ENCODE results near the gene TRAPPC14. TPM values are rescaled to one million over a fixed set of nuclear protein-coding genes. Genes with fewer than 3 reads are reported as not detected.

The TRAPPC14 gene
- total RNA-seq, 1 donor from 2014 or later = 58.1 TPM

DNA sequence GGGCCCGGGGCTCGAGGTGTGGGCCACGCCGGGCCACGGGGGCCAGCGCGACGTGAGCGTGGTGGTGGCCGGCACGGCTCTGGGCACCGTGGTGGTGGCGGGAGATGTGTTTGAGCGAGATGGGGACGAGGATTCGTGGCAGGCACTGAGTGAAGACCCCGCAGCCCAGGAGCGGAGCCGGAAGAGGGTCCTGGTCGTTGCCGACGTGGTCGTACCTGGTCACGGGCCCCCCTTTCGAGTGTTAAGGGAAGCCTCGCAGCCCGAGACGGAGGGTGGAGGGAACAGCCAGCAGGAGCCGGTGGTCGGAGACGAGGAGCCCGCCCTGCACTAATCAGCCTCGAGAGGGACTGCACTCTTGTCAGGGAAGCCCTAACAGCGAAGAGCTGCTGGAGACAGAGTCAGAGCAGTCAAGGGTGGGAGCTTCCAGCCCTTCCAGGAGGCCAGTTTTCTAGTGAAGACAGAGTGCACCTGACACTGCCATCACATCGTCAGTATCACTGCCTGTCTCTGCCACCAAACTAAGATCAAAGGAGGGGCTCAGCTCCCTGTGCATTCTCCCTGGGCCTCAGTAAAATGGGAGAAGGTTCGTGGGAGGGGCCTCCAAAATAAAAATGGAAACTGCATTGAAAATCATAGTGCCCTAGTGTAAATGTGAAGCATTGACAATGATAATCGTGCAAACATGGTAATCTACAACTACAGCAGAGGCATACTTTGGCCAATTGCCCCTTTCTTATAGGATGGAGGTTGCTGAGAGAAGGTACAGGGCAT lies 30.5 kb downstream of the TRAPPC14 start:
- intact Hi-C loops (cut with micrococcal nuclease) = loop anchor here (1.0 to 10.0 kb wide), 5 partner anchors 9 to 547 kb away; partner anchors contain the start of genes CNPY4, GNB2, MEPCE and TAF6

DNA sequence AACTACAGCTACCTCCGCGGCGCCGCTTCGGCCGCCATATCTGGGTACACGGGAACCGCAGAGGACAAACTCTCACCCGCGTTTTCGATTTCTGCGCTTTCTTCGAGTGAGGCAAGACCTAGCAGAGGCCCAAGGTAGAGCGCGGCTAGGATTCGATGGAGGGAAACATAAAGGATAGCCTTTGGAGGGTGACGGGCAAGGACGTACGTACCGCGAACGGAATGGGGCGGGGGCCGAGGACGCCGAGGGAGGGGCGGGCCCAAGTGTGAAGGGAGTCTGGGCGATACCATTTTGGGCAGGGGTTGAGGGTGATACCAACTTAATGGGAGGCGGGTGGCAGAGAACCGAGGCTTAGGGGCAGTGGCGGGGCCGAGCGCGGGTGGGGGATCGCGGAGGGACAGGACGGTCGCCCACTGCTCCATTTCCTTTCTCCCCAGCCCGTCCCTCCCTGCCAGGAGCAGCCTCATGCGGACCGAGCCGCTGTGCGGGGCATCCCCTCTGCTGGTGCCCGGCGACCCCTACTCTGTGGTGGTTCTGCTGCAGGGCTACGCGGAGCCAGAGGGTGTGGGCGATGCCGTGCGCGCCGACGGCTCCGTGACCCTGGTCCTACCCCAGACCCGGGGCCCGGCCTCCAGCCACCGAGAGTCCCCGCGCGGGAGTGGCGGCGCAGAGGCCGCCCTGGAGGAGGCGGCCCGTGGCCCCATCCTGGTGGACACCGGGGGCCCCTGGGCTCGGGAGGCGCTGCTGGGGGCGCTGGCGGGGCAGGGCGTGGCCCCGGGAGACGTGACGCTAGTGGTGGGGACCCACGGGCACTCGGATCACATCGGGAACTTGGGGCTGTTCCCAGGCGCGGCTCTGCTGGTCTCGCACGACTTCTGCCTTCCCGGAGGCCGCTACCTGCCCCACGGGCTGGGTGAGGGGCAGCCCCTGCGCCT lies 31.3 kb downstream of the TRAPPC14 start, which contains the start of gene MBLAC1:
Gene MBLAC1 (plus strand): TSS at position 37 of the 935 bp plus-strand sequence. CDS start 429 bp downstream, at position 466.
- intact Hi-C loops (cut with micrococcal nuclease) = loop anchor here (1.0 to 10.0 kb wide), 8 partner anchors 8 to 548 kb away; partner anchors contain the start of genes CNPY4, GNB2, LAMTOR4 and MEPCE

DNA sequence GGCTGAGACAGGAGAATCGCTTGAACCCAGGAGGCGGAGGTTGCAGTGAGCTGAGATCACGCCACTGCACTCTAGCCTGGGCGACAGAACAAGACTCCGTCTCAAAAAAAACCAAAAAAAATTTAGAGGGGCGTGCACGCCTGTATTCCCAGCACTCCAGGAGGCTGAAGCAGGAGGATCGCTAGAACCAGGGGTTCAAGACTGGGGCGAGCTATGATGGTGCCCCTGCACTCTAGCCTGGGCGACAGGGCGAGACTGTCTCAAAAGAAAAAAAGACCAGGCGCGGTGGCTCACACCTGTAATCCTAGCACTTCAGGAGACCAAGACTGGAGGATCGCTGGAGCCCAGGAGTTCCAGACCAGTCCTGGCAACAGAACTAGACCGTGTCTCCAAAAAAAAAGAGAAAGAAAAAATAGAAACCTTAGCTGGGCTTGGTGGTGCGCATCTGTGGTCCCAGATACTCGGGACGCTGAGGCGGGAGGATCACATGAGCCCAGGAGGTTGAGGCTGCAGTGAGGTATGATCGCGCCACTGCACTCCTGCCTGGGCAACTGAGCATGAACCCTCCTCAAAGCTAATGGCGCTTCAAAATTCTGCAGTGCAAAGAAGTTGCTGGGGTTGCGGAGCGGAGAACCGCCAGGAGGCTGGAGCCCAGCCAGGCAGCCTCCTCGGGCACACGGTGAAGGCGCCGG lies 32.1 kb downstream of the TRAPPC14 start:
- intact Hi-C loops (cut with micrococcal nuclease) = loop anchor here (1.0 to 10.0 kb wide), 5 partner anchors 22 to 548 kb away; partner anchors contain the start of genes GNB2, LAMTOR4, MEPCE and ZCWPW1

DNA sequence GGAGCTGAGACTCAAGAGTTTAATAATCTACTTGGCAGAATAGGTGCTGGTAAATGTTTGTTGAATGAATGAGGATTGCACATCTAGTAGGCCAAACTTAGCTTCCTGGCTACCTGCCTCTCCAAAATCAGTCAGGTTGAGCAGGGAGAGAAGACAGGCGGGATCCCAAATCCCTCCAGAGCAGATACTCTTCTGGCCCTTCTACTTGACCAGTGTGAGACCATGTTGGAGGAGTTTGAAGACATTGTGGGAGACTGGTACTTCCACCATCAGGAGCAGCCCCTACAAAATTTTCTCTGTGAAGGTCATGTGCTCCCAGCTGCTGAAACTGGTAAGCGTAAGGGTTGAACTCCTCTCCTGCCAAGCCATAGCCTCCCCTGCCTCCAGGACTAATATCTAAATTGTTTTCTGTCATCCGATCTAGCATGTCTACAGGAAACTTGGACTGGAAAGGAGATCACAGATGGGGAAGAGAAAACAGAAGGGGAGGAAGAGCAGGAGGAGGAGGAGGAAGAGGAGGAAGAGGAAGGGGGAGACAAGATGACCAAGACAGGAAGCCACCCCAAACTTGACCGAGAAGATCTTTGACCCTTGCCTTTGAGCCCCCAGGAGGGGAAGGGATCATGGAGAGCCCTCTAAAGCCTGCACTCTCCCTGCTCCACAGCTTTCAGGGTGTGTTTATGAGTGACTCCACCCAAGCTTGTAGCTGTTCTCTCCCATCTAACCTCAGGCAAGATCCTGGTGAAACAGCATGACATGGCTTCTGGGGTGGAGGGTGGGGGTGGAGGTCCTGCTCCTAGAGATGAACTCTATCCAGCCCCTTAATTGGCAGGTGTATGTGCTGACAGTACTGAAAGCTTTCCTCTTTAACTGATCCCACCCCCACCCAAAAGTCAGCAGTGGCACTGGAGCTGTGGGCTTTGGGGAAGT lies 34.0 kb downstream of the TRAPPC14 start:
- intact Hi-C loops (cut with micrococcal nuclease) = loop anchor here (10.0 kb wide), 1 partner anchor 550 kb away; the partner anchor contains the start of gene GNB2

DNA sequence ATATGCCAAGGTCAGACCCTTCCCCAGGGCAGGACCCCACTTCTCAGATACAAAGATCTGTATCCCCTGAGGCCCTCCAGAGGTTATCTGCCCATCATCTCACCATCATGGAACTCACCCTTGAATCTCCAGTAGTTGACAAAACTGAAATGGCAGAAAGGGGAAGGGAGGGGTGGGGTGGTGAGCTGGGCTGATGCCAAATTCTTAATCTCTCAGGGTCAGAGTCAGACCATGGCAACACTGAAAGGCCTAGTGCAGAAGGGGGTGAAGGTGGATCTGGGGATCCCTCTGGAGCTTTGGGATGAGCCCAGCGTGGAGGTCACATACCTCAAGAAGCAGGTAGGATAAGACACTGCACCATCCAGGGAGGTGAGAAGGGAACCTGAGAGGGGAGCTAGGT lies 36.0 kb downstream of the TRAPPC14 start:
- intact Hi-C loops (cut with micrococcal nuclease) = loop anchor here (10.0 kb wide), 1 partner anchor 552 kb away; the partner anchor contains the start of gene GNB2

DNA sequence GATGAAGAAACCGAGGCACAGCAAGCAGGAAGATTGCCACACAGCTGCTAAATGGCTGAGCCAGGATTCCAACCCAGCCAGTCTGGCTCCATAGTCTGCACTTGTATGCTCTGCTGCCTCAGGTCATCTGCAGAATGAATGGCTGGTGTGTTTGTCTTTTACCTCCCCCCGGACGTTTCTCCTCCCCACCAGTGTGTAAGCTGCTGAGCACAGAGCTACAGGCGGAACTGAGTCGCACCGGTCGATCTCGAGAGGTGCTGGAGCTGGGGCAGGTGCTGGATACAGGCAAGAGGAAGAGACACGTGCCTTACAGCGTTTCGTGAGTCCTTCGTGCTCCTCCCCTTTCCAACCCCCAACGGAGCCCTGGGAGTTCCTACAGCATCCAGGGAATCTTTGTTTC lies 36.5 kb downstream of the TRAPPC14 start:
- intact Hi-C loops (cut with micrococcal nuclease) = loop anchor here (10.0 kb wide), 1 partner anchor 553 kb away; the partner anchor contains the start of gene GNB2

DNA sequence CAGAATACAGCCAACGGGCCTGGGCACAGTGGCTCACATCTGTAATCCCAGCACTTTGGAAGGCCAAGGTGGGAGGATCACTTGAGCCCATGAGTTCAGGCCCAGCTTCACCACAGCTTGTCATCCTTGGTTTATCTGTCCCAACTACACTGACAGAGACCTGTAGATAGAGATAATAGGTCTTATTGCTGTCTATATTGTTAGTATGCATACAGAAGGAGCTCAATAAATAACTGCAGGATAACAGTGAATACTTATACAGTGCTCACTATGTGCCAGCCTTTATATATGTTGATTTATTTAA lies 37.8 kb downstream of the TRAPPC14 start:
- intact Hi-C loops (cut with micrococcal nuclease) = loop anchor here (1.0 to 10.0 kb wide), 2 partner anchors 308 to 554 kb away; partner anchors contain the start of genes GNB2 and ZCWPW1

DNA sequence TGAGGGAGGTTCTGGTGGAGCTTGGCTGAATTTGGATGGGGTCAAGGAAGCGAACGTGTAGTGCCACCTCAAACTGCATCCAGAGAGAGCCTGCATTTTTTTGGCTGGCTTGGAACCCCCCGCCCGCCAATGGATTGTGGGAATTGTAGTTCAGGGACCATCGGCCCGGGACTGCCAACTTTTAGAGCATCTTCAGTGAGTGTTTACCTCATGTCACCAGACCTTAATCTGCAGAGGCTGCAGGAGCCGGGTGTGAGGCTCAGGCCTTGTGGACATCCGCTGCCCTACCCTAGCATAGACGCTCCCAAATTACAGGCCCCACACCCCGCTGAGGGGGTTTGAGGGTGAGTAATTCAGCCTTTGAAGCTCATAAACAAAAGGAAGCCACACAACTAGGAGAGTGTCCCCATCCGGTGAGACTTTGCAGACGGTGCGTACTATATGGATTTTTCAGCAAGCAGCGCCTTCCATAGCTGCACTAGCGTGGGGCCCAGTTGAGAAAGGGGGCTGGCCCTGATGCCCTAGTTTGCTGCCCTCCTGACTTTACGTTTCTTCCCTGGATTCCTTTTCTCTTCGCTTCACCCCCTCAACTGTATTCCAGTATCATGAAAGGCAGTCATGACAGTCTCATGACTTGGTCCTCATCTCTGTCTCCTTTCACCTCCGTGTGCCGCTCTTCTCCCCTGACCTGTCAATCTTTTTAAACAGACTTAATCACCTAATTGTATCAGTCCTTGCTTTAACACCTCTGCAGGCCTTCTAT lies 38.4 kb downstream of the TRAPPC14 start:
- intact Hi-C loops (cut with micrococcal nuclease) = loop anchor here (1.0 to 10.0 kb wide), 12 partner anchors 7 to 555 kb away; partner anchors contain the start of genes AGFG2, AP4M1, COPS6 and FBXO24

DNA sequence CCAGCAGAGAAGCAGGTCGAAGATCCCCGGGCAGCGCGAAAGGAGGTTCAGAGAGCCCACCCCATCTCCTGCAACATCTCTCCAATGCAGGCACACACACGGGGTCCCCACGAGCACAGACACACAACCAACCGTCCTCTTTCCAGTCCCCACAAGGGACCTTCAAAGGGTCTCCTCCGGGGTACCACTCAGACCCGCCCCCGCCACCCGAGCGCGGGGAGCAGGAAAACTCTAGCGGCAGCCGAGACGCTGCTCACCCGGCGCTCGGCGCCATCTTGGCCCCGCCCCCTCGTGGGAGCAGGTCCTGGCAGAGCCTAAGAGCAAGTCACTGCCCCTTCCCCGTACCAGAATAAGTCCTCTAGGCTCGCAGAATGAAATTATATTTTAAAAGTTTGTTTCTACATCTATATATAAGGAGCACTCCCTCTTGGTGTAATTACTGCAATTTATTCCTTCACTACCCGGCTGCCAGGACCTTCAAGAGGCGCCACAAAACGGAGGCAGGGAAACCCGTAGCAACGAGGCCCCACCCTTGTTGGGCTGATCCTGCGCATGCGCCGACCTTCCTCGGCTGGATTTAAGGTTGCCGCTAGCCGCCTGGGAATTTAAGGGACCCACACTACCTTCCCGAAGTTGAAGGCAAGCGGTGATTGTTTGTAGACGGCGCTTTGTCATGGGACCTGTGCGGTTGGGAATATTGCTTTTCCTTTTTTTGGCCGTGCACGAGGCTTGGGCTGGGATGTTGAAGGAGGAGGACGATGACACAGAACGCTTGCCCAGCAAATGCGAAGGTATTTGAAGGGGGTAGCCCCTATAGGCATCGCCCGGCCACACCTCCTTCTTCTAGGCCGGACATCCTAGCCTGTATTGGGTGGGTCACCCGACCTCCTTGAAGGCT lies 39.2 kb downstream of the TRAPPC14 start, which contains the start of the genes CNPY4 and TAF6:
Gene CNPY4 (plus strand): TSS at position 563 of the 898 bp plus-strand sequence. CDS start 111 bp downstream, at position 674.
Gene TAF6 (minus strand): TSS at position 287 of the 898 bp plus-strand sequence. CDS start 5,149 bp downstream, outside the sequence.
- intact Hi-C loops (cut with micrococcal nuclease) = loop anchor here (1.0 to 2.0 kb wide), 10 partner anchors 8 to 467 kb away; partner anchors contain the start of genes AGFG2, AP4M1, COPS6 and FBXO24

DNA sequence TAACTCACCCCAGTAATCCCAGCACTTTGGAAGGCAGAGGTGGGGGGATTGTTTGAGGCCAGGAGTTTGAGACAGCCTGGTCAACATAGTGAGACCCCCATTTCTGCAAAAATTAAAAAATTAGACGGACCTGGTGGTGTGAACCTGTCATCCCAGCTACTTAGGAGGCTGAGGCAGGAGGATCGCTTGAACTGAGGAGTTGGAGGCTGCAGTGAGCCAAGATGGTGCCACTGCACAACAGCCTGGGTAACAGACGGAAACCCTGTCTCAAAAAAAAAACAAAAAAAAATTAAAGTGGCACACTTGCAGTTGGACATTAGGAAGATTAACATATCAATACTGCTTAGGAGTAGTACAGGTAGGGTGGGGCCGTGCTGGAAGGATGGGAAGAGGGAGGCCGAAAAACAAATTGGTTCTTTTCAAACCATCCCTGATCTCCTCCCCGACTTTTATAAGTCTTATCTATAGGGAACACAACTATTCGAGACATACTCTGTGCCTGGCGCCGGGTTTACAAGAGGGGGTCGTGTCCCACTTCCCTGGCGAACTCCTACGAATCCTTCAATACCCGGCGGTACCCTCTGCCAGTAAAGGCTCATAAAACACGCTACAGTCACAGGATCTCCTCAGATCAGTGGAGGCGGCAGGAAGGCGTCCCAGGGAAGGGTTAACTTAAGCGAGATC lies 40.0 kb downstream of the TRAPPC14 start:
- intact Hi-C loops (cut with micrococcal nuclease) = loop anchor here (1.0 to 2.0 kb wide), 10 partner anchors 9 to 468 kb away; partner anchors contain the start of genes AGFG2, AP4M1, COPS6 and FBXO24

DNA sequence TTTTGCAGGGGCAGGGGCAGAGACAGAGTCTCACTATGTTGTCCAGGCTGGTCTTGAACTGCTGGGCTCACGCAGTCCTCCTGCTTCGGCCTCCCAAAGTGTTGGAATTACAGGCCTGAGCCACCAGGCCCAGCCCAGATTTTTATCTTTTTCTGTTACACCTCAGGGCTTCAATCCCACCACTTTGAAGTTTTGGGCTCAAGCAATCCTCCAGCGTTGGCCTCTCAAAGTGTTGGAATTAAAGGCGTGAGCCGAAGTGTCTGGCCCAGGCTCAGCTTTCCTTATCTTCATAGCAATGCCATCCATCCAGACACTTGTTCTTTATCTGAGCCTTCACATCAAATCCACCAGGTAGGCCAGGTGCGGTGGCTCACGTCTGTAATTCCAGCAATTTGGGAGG lies 43.5 kb downstream of the TRAPPC14 start:
- intact Hi-C loops (cut with micrococcal nuclease) = no loop called here

DNA sequence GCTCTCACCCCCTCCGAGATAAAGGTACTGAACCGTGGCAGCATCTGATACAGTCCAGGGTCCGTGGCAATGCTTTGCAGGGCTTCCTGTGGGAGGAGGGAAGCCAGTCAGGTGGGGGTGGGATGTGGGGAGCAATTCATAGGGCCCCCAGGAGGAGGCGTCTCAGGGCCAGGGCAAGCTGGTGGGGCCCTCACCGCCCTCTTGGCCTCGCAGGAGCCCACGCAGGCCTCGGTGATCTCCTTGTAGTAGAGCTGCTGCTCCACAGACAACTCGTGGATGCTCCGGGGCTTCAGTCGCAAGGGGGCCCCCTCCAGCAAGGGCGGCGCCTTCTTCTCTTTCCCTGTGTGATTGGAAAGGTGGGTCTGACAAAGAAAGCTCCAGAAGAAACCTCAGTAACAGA lies 46.6 kb downstream of the TRAPPC14 start:
- intact Hi-C loops (cut with micrococcal nuclease) = no loop called here

DNA sequence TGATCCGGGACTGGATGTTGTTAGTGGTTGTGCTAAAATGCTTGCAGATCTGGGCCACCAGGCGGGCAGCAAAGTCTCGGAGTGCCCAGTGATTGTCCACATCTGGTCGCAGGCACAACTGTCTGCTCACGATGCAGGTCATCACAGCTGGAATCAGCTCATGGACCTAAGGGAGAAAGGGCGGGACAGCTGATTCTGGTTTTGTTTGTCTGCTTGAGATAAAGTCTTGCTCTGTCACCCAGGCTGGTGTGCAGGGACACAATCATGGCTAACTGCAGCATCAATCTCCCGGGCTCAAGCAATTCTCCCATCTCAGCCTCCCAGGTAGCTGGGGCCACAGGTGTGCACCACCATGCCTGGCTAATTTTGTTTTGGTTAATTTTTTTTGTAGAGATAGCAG lies 47.4 kb downstream of the TRAPPC14 start:
- intact Hi-C loops (cut with micrococcal nuclease) = no loop called here

DNA sequence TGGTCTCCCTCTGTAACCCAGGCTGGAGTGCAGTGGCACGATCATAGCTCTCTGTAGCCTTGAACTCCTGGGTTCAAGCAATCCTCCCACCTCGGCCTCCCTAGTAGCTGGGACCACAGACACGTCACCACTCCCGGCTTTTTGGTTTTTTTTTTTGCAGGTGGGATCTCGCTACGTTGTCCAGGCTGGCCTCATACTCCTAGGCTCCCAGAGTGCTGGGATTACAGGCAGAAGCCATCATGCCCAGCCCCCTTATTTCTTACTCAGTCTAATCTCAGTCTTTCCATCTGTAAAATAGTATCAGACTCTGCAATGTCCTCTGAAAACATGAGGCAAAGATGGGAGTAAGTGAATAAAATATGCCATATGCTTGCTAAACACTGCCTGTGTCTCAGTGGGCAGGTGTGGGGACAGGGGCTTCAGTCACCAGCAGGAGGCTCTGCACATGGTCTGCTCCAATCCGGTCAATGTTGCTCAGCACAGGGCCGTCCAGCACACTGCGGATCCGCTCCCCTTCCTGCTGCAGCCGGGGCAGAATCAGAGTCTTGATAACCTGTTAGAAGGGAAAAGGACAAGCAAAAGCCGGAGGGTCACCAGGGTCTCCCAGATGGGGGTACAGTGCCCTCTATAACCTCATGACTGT lies 48.9 kb downstream of the TRAPPC14 start:
- intact Hi-C loops (cut with micrococcal nuclease) = no loop called here

DNA sequence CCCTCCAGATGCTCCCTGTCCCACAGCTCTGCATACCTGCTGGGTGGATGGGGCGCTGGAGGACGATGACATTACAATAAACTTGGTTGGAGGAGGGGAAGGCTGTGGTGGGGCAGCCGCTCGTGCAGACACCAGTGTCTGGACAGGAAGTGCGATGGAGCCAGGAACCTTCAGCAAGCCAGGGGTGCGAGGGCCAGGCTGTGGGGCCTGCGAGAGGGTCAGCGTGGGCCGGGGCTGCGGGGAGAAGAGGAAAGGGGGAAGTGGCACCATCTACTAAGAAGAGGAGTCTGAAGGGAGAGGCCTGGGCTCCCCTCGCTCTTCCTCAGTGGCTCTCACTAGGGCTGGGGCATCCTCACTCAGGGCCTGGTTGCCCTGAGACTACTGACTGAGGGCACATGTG lies 50.6 kb downstream of the TRAPPC14 start:
- intact Hi-C loops (cut with micrococcal nuclease) = no loop called here

DNA sequence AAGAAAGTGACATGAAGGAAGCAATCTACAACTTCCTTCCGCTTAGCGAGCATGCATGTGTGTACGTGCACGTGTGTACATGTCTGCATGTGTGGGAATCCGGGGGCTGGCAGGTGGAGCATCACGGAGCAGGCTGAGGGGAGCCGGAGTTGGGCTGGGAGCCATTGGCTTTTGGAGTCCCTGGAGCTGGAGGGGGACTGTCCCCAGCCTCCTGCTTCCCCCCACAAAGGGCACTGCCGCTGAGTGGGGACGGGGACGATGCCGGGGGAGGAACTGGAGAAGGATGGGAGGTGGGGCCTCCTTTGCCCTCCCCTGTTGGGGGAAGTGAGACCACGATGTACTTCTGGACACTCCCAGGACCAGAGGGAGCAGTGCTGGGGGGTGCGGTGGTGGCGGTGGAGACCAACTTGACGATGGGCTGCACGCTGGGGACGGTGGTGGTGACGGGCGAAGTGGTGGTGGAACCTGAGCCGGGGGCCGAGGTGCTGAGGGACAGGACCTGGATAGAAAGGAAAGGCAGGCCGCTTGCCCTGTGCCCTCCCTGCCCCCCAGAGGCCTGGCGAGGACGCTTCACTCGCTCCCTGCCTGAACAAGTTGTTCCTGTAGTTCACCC lies 51.3 kb downstream of the TRAPPC14 start:
- intact Hi-C loops (cut with micrococcal nuclease) = no loop called here

Measured in T-helper 1 cell treated with Interleukin-12 subunit alpha and Interleukin-12 subunit beta and Interleukin-4 antibody, amounts not matched to agents 30 ng/mL and 1 ng/mL, for 36 hours (primary cell).